ENCODE data around the gene DDT. TPM values are rescaled to one million over a fixed set of nuclear protein-coding genes. Genes with fewer than 3 reads are reported as not detected.
"Not testable (repeated sequence)": the region's sequence is repeated elsewhere in the genome, so short reads cannot be mapped to it uniquely, and the experiment has no call there.

Gene DDT
- total RNA-seq, 2 experiments from 2014 or later = 121 to 128 TPM

DNA sequence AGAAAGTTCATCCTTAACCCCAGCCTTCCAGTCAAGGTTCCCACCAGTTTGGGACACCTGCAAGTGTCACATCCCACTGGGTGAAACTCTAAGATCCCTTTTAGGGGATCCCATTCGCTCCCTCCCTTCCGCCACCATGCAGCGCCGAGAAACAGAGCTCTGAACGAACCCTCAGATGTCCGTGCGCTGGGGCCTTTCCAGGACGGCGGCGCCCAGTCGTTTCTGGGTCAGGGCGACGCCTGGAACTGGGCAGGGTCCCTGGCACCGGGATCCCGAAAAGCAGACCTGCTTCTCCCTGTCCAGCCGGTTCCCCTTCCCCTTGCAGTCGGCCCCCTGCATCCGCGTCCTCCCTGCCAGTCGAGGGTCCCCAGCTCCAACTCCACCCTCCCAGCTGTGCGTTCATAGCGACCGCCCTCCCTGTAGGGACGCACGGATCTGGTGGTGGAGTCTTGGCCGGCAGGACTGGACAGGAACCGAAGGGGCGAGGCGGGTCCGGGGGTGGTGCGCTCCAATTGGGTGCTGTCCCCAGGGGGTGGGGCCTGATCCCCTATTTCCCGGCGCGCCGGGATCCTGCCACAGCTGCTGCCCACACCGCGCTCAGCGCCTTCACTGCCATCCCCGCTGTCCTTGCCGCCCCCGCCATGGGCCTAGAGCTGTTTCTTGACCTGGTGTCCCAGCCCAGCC, 5.5 kb upstream of the DDT start, which contains the start of gene GSTT2:
GSTT2 (plus strand) TSS at position 578 of the 684 bp plus-strand sequence.
- H3K4me1 Mint-ChIP-seq; H3K27ac Mint-ChIP-seq; CTCF ChIA-PET; H3K9me3 Mint-ChIP-seq (ENCODE audit: low read depth); H3K27me3 Mint-ChIP-seq; H3K36me3 Mint-ChIP-seq; H3K4me3 Mint-ChIP-seq; DNase-seq: not testable (repeated sequence)
- peak; percentile 47 for ATAC-seq

GRCh38 chr22:23977304-23977703, 3.1 kb upstream of the DDT start:
- H3K4me1 Mint-ChIP-seq; H3K9me3 Mint-ChIP-seq (ENCODE audit: low read depth); ATAC-seq: not testable (repeated sequence)

GRCh38 chr22:23974836-23975352, 653 bp upstream of the DDT start:
- Mint-ChIP-seq H3K36me3 (peaks cover 18% of the 10 kb centered on the region), H3K4me1 (peaks cover 11% of the 10 kb centered on the region)
- H3K9me3 Mint-ChIP-seq (ENCODE audit: low read depth); H3K4me3 Mint-ChIP-seq; H3K27ac Mint-ChIP-seq; H3K27me3 Mint-ChIP-seq; CTCF ChIA-PET; DNase-seq: not testable (repeated sequence)
- ATAC-seq = peak; percentile 40

More at GRCh38 chr22:23977304-23977703, 3.1 kb upstream of the DDT start:
- H3K4me3 Mint-ChIP-seq, DNase-seq, CTCF ChIA-PET, H3K27ac Mint-ChIP-seq, H3K36me3 Mint-ChIP-seq, H3K27me3 Mint-ChIP-seq: not testable (repeated sequence)

GRCh38 chr22:23971927-23972326, 2.3 kb downstream of the DDT start:
- ATAC-seq; H3K4me3 Mint-ChIP-seq; H3K9me3 Mint-ChIP-seq (ENCODE audit: low read depth); H3K27me3 Mint-ChIP-seq; CTCF ChIA-PET; H3K27ac Mint-ChIP-seq; DNase-seq: not testable (repeated sequence)
- peaks cover 11% of the 10 kb centered on the region for H3K4me1 Mint-ChIP-seq
- H3K36me3 Mint-ChIP-seq = peaks cover 26% of the 10 kb centered on the region

DNA sequence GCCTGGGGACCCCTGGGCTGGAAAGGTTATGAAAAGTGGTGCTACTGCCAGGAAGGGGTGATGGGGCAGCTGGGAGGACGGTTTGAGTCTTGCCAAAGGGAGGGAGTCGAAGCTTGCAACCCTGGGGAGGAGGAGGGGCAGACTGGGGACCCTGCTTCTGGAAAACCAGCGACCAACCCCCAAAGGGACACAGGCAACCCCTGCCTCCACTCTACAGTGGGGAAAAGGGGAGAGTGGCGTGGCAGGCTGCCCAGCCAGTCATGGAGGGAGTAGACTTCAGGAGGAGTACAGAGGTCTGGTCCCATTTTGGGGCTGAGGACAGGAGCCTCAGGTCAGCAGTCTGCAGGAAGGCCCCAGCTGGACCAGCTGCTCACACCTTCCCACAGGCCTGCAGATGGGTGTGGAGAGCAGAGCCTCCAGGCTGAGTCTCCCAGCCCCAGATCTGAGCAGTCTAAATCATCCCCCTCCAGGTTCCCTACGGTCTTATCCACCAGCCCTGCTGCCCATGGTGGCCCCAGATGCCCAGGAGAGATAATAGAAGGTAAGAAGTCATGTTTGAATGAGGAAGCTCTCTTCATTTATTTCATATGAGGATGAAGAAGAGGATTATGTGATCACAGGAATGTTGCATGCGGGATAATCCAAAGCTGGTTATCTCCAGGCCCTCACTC, 3.3 kb downstream of the DDT start:
- Mint-ChIP-seq H3K4me1 (peaks cover 11% of the 10 kb centered on the region), H3K27ac (no peak overlapping the region), H3K27me3 (no peaks in the 10 kb centered on the region), H3K9me3 (ENCODE audit: low read depth) (no peaks in the 10 kb centered on the region), H3K4me3 (no peak overlapping the region), H3K36me3 (peaks cover 26% of the 10 kb centered on the region)
- ATAC-seq = no peak
- CTCF ChIA-PET = no interaction called here
- no peak for DNase-seq

DNA sequence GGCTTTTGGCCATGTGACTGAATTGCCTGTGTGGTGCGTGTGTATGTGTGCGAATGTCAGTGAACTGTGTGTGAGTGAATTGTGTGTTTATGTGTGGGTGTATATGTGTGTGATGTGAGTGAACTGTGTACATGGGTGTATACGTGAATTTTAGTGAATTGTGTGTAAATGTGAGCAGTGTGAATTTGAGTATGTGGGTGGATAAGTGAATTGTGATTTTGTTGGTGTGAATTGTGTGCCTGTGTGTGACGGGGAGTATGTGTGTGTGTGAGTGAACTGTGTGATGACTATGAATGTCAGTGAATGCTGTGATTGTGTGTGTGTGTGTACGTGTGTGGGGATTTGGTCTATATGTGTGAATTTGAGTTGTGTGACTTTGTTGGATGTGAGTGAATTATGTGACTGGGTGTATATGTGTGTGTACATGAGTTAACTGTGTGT, 4.0 kb downstream of the DDT start:
- peaks cover 11% of the 10 kb centered on the region for H3K4me1 Mint-ChIP-seq

GRCh38 chr22:23969071-23969470, 5.2 kb downstream of the DDT start:
- no peak for DNase-seq
- Mint-ChIP-seq H3K4me3 (no peak overlapping the region), H3K36me3 (peaks cover 26% of the 10 kb centered on the region), H3K9me3 (ENCODE audit: low read depth) (no peaks in the 10 kb centered on the region), H3K27me3 (no peaks in the 10 kb centered on the region), H3K27ac (no peak overlapping the region), H3K4me1 (peaks cover 11% of the 10 kb centered on the region)
- no peak for ATAC-seq
- CTCF ChIA-PET = no interaction called here

More for the DNA sequence above, 4.0 kb downstream of the DDT start:
- no peaks in the 10 kb centered on the region for H3K9me3 Mint-ChIP-seq (ENCODE audit: low read depth)
- H3K27me3 Mint-ChIP-seq = no peaks in the 10 kb centered on the region
- H3K36me3 Mint-ChIP-seq = peaks cover 26% of the 10 kb centered on the region
- CTCF ChIA-PET = no interaction called here
- DNase-seq (no peak), ATAC-seq (no peak)
- H3K27ac Mint-ChIP-seq = no peak overlapping the region
- H3K4me3 Mint-ChIP-seq = no peak overlapping the region

- H3K9me3 Mint-ChIP-seq (ENCODE audit: low read depth); CTCF ChIA-PET; DNase-seq; H3K27me3 Mint-ChIP-seq; H3K27ac Mint-ChIP-seq; H3K4me1 Mint-ChIP-seq; H3K4me3 Mint-ChIP-seq: not testable (repeated sequence)
- H3K36me3 Mint-ChIP-seq = peaks cover 22% of the 10 kb centered on the region
- peak; percentile 99 for ATAC-seq
Observed at GRCh38 chr22:23966568-23966967, 7.7 kb downstream of the DDT start, which contains the start of gene DDTL. DDTL (plus strand) TSS chr22:23966888; CDS start chr22:23966915, 27 bp downstream.

GRCh38 chr22:23966094-23966493, 8.1 kb downstream of the DDT start:
- DNase-seq; H3K27ac Mint-ChIP-seq; CTCF ChIA-PET; H3K9me3 Mint-ChIP-seq (ENCODE audit: low read depth); H3K4me1 Mint-ChIP-seq; H3K27me3 Mint-ChIP-seq; H3K4me3 Mint-ChIP-seq: not testable (repeated sequence)
- H3K36me3 Mint-ChIP-seq = peaks cover 17% of the 10 kb centered on the region
- peak; percentile 32 for ATAC-seq

DNA sequence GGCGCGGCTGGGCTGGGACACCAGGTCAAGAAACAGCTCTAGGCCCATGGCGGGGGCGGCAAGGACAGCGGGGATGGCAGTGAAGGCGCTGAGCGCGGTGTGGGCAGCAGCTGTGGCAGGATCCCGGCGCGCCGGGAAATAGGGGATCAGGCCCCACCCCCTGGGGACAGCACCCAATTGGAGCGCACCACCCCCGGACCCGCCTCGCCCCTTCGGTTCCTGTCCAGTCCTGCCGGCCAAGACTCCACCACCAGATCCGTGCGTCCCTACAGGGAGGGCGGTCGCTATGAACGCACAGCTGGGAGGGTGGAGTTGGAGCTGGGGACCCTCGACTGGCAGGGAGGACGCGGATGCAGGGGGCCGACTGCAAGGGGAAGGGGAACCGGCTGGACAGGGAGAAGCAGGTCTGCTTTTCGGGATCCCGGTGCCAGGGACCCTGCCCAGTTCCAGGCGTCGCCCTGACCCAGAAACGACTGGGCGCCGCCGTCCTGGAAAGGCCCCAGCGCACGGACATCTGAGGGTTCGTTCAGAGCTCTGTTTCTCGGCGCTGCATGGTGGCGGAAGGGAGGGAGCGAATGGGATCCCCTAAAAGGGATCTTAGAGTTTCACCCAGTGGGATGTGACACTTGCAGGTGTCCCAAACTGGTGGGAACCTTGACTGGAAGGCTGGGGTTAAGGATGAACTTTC, 13.0 kb downstream of the DDT start, which contains the start of gene GSTT2B:
GSTT2B (minus strand) TSS at position 112 of the 688 bp plus-strand sequence; CDS start at position 48, 64 bp downstream.
- H3K4me3 Mint-ChIP-seq; H3K4me1 Mint-ChIP-seq; H3K27me3 Mint-ChIP-seq; H3K9me3 Mint-ChIP-seq (ENCODE audit: low read depth); CTCF ChIA-PET; H3K27ac Mint-ChIP-seq; H3K36me3 Mint-ChIP-seq; DNase-seq: not testable (repeated sequence)
- ATAC-seq = peak; percentile 37

DNA sequence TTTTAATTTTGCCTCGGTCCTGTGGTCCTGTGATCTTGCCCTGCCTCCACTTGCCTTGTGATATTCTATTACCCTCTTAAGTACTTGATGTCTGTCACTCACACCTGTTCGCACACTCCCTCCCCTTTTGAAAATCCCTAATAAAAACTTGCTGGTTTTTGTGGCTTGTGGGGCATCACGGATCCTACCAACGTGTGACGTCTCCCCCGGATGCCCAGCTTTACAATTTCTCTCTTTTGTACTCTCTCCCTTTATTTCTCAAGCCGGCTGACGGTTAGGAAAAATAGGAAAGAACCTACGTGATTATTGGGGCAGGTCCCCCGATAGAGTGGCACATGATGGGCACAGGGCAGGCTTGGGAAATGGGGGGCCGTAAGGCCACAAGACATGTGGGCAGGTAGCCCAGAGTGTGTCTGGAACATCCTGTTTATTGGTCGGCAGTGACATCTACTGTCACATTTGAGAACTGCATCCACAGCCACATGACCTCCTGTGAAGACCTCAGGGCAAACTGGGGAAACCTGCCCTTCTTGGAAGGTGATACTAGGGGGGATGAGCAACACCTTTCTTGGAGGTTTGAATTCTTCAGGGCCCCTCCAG, 17.8 kb downstream of the DDT start:
- not testable (repeated sequence) for H3K4me3 Mint-ChIP-seq; H3K27ac Mint-ChIP-seq; H3K27me3 Mint-ChIP-seq; H3K36me3 Mint-ChIP-seq; H3K4me1 Mint-ChIP-seq; H3K9me3 Mint-ChIP-seq (ENCODE audit: low read depth)
- CTCF ChIA-PET = interaction anchor here (0.6 to 1.3 kb wide), 6 partner anchors 96 to 566 kb away, joined by 3 read pairs; no protein-coding TSS in a partner anchor
- peak; percentile 91 for ATAC-seq
- peak; percentile 87 for DNase-seq

DNA sequence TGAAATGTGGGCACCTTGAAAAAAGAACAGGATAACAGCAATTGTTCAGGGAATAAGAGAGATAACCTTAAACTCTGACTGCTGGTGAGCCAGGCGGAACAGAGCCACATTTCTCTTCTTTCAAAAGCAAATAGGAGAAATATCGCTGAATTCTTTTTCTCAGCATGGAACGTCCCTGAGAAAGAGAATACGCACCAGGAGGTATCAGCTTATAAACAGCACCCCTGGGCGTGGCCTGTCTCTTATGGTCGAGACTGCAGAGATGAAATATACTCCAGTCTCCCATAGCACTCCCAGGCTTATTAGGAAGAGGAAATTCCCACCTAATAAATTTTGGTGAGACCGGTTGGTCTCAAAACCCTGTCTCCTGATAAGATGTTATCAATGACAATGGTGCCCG, 18.4 kb downstream of the DDT start:
- ATAC-seq; H3K4me3 Mint-ChIP-seq; H3K36me3 Mint-ChIP-seq; H3K27me3 Mint-ChIP-seq; DNase-seq; H3K9me3 Mint-ChIP-seq (ENCODE audit: low read depth); H3K4me1 Mint-ChIP-seq; H3K27ac Mint-ChIP-seq: not testable (repeated sequence)
- CTCF ChIA-PET = interaction anchor here (0.6 to 1.3 kb wide), 6 partner anchors 97 to 566 kb away, joined by 3 read pairs; no protein-coding TSS in a partner anchor

GRCh38 chr22:23954991-23955305, 19.3 kb downstream of the DDT start:
- H3K27me3 Mint-ChIP-seq; H3K27ac Mint-ChIP-seq; H3K36me3 Mint-ChIP-seq; H3K4me1 Mint-ChIP-seq; ATAC-seq; H3K4me3 Mint-ChIP-seq; CTCF ChIA-PET; H3K9me3 Mint-ChIP-seq (ENCODE audit: low read depth); DNase-seq: not testable (repeated sequence)
